Measurements from ENCODE around the gene ODAD3. TPM values are rescaled to one million over a fixed set of nuclear protein-coding genes. Genes with fewer than 3 reads are reported as not detected.
A peak's percentile ranks its signal among the peaks of the same experiment; 100 is the strongest.

The ODAD3 gene
- total RNA-seq, 1 donor, result under 0.01 TPM

DNA sequence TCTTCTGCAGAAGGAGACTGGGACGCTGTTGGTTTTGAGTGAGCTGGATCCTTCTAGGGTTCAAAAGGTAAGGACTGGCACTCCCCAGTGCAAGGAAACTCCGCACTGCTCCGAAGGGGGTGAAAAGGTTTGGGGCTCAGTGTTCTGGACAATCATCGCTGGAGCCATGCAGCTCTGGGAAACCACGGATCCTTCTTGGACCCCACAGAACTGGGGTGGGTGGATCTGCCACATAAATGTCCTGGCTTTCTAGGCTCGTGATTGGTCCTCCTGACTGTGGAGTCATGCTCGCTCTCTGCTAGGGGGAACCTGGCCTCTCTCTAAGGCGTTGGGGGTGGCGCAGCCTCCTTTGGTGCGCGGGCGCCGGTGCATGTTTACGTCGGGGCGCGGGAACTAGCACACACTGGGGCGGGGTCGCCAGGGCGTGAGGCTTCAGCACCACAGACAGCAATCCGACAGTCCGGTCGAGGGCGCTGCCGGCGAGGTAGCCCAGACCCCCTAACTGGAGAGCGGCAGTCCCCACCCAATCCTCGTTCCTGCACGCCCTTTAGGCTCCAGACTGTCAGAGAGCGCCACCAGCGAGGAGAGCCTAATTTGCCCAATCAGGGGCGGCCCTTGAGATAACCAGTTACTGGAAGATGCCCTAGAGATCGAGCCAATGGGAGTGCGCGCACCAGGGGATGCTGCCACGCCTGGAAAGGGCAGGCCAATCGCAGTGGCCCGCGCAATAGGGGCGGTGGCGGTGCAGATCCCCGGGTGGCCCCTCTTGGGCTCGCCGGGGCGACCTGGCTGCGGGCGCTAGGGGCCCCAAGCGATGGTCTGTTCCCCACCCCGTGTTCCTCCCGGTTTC lies 46.8 kb upstream of the ODAD3 start:
- Histone ChIP-seq H3K79me2 (ENCODE audit: insufficient read depth, low read length) (no peaks in the 10 kb centered on the region), H3K27me3 (ENCODE audit: insufficient read depth, low read length) (peaks cover 35% of the 10 kb centered on the region), H4K20me1 (ENCODE audit: insufficient read depth, low read length) (peaks cover 3% of the 10 kb centered on the region), H3K4me3 (ENCODE audit: insufficient read depth, low read length) (peak overlapping the region; percentile 64), H3K4me1 (ENCODE audit: insufficient read depth, low read length) (peaks cover 7% of the 10 kb centered on the region), H3K4me2 (ENCODE audit: insufficient read depth, low read length) (peak overlapping the region; percentile 59), H3K27ac (ENCODE audit: low read depth, low read length) (no peak overlapping the region), H3K36me3 (ENCODE audit: insufficient read depth, low read length) (no peaks in the 10 kb centered on the region), H3K9me3 (ENCODE audit: low read depth, low read length) (no peaks in the 10 kb centered on the region), H2AFZ (ENCODE audit: low read length) (no peak overlapping the region)
- peak; percentile 100 for DNase-seq (ENCODE audit: insufficient read length, low spot score, missing footprints)
- TF ChIP-seq, protein P1, sequence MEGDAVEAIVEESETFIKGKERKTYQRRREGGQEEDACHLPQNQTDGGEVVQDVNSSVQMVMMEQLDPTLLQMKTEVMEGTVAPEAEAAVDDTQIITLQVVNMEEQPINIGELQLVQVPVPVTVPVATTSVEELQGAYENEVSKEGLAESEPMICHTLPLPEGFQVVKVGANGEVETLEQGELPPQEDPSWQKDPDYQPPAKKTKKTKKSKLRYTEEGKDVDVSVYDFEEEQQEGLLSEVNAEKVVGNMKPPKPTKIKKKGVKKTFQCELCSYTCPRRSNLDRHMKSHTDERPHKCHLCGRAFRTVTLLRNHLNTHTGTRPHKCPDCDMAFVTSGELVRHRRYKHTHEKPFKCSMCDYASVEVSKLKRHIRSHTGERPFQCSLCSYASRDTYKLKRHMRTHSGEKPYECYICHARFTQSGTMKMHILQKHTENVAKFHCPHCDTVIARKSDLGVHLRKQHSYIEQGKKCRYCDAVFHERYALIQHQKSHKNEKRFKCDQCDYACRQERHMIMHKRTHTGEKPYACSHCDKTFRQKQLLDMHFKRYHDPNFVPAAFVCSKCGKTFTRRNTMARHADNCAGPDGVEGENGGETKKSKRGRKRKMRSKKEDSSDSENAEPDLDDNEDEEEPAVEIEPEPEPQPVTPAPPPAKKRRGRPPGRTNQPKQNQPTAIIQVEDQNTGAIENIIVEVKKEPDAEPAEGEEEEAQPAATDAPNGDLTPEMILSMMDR (IDR thresholded peaks at IDR 0.05; ENCODE audit: extremely low read depth, low read depth, low read length), result no peak

DNA sequence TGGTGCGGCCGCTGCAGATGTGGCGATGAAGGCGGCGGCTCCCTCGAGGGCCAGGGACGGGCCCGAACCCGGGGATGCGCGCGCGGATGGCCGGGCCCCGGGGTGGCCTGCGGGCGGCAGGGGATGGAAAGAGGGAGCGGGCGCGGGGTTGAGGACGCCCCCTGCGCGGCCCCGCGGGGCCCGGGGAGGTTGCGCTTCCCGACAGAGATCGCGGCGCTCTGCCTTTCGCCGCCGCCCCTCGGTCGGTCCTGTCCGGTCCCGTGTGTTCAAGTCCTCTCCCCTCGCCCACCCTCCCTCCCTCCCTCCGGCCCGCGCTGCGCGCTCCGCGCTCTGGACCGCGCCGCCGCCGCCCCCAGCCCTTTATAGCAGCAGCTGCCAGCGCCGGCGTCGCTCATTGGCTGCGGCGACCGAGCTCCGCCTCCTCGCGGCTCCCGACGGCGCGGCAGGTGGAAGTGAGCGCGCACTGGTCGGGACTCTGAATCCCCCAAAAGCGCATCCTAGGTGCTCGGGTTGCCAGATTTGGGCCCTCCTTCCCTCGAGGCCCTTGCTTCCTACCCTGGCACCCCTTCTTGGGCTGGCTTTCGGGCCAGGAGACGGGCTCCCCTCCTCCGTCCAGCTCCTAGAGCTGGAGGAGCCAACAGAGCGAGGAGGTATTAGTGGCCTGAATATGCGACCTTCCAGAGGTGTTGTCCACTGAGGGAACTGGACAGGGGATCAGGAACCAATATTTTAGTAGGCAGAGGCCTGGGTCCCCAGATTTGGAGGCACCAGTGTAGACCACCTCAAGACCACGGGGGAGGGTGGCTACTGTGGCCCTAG lies 46.0 kb upstream of the ODAD3 start, which contains the start of gene ELAVL3:
Gene ELAVL3 (minus strand): TSS at position 332 of the 819 bp plus-strand sequence. CDS start 438 bp downstream, outside the sequence.
- Histone ChIP-seq H2AFZ (ENCODE audit: low read length) (no peak within 1 kb of the TSS), H3K9me3 (ENCODE audit: low read depth, low read length) (no peaks in the 10 kb centered on the region), H3K4me3 (ENCODE audit: insufficient read depth, low read length) (no peak within 1 kb of the TSS), H3K36me3 (ENCODE audit: insufficient read depth, low read length) (no peaks in the 10 kb centered on the region), H3K27me3 (ENCODE audit: insufficient read depth, low read length) (peaks cover 35% of the 10 kb centered on the region), H3K79me2 (ENCODE audit: insufficient read depth, low read length) (no peaks in the 10 kb centered on the region), H3K4me1 (ENCODE audit: insufficient read depth, low read length) (peaks cover 7% of the 10 kb centered on the region), H3K4me2 (ENCODE audit: insufficient read depth, low read length) (peak within 1 kb of the TSS; percentile 59), H3K27ac (ENCODE audit: low read depth, low read length) (no peak within 1 kb of the TSS), H4K20me1 (ENCODE audit: insufficient read depth, low read length) (peaks cover 3% of the 10 kb centered on the region)
- TF ChIP-seq, protein P1 (IDR thresholded peaks at IDR 0.05; ENCODE audit: extremely low read depth, low read depth, low read length), result no peak
- DNase-seq (ENCODE audit: insufficient read length, low spot score, missing footprints), result peak; percentile 94

DNA sequence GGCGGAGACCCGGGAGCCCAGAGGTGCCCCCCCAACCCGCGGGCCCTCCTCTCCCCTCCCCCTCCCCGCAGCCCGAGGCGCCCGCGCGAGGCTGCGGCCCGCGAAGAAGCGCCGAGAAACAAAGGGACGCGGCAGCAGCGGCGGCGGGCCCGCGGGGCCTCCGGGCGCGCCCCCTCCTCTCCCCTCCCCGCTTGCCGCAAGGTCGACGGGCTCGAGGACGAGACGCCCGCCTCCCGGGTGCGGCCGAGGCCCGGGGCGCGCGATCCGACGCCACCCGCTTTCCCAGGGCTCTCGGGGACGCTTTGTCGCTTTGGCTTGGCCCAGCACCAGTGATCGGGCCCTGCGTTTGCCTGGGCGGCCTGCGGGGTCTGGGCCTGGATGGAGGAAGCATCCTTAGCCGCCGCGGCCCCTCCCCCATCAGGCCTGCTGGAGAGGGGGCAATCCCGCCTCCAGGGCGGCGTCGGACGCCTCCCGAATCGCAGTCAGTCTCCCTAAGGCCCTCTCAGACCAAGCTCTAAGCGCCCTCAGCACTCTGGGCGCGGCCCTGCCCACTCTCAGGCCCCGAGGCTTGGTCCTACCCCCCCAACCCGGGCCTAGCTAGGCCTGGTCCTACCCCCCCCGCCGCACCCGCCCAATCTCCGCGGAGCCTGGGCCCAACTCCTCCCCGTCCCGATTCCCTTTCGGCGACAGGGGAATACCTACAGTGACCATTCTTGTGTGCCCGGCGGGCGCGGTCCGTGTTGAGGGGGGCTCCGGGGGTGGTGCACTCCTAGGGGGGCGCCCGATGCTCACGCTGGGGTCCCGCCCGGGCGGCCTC lies 45.2 kb upstream of the ODAD3 start:
- TF ChIP-seq, protein P1 (IDR thresholded peaks at IDR 0.05; ENCODE audit: extremely low read depth, low read depth, low read length), result no peak
- no peak overlapping the region for H3K27ac ChIP-seq (ENCODE audit: low read depth, low read length)
- no peaks in the 10 kb centered on the region for H3K9me3 ChIP-seq (ENCODE audit: low read depth, low read length)
- H2AFZ ChIP-seq (ENCODE audit: low read length), result no peak overlapping the region
- H3K27me3 ChIP-seq (ENCODE audit: insufficient read depth, low read length), result peaks cover 35% of the 10 kb centered on the region
- no peaks in the 10 kb centered on the region for H3K79me2 ChIP-seq (ENCODE audit: insufficient read depth, low read length)
- H3K4me3 ChIP-seq (ENCODE audit: insufficient read depth, low read length), result no peak overlapping the region
- H3K4me1 ChIP-seq (ENCODE audit: insufficient read depth, low read length), result peaks cover 7% of the 10 kb centered on the region
- no peak overlapping the region for H3K4me2 ChIP-seq (ENCODE audit: insufficient read depth, low read length)
- H3K36me3 ChIP-seq (ENCODE audit: insufficient read depth, low read length), result no peaks in the 10 kb centered on the region
- H4K20me1 ChIP-seq (ENCODE audit: insufficient read depth, low read length), result peaks cover 3% of the 10 kb centered on the region
- DNase-seq (ENCODE audit: insufficient read length, low spot score, missing footprints), result peak; percentile 80
